ENCODE data around the gene KRT31. TPM values are rescaled to one million over a fixed set of nuclear protein-coding genes. Genes with fewer than 3 reads are reported as not detected.
"Not testable (repeated sequence)": the region's sequence is repeated elsewhere in the genome, so short reads cannot be mapped to it uniquely, and the experiment has no call there.

The KRT31 gene
- total RNA-seq, 1 donor from 2014 or later = not detected

GRCh38 chr17:41413353-41413957 is 16.0 kb upstream of the KRT31 start:
- no peaks in the 10 kb centered on the region for H3K9me3 Mint-ChIP-seq
- no peak for DNase-seq

GRCh38 chr17:41411072-41411840 is 13.8 kb upstream of the KRT31 start:
- no peak overlapping the region for H3K27ac Mint-ChIP-seq
- H3K4me1 Mint-ChIP-seq = peaks cover 6% of the 10 kb centered on the region
- peaks cover 3% of the 10 kb centered on the region for H3K27me3 Mint-ChIP-seq
- intact Hi-C loops (cut with micrococcal nuclease) = no loop called here
- H3K36me3 Mint-ChIP-seq (ENCODE audit: low read depth) = no peaks in the 10 kb centered on the region
- no peak for DNase-seq
- no peak overlapping the region for H3K4me3 Mint-ChIP-seq
- no peaks in the 10 kb centered on the region for H3K9me3 Mint-ChIP-seq

More at GRCh38 chr17:41413353-41413957, 16.0 kb upstream of the KRT31 start:
- Mint-ChIP-seq H3K4me1 (peaks cover 6% of the 10 kb centered on the region), H3K27ac (no peak overlapping the region), H3K4me3 (no peak overlapping the region), H3K36me3 (ENCODE audit: low read depth) (no peaks in the 10 kb centered on the region), H3K27me3 (peaks cover 3% of the 10 kb centered on the region)
- intact Hi-C loops (cut with micrococcal nuclease) = no loop called here

GRCh38 chr17:41407226-41407625 is 9.8 kb upstream of the KRT31 start:
- H3K27ac Mint-ChIP-seq = no peak overlapping the region
- H3K4me1 Mint-ChIP-seq = peaks cover 28% of the 10 kb centered on the region
- DNase-seq = no peak
- intact Hi-C loops (cut with micrococcal nuclease) = no loop called here
- H3K4me3 Mint-ChIP-seq = no peak overlapping the region
- no peaks in the 10 kb centered on the region for H3K9me3 Mint-ChIP-seq
- H3K36me3 Mint-ChIP-seq (ENCODE audit: low read depth) = no peaks in the 10 kb centered on the region
- H3K27me3 Mint-ChIP-seq = no peaks in the 10 kb centered on the region

GRCh38 chr17:41406205-41406604 is 8.8 kb upstream of the KRT31 start:
- H3K27ac Mint-ChIP-seq = no peak overlapping the region
- H3K9me3 Mint-ChIP-seq = no peaks in the 10 kb centered on the region
- no peaks in the 10 kb centered on the region for H3K27me3 Mint-ChIP-seq
- intact Hi-C loops (cut with micrococcal nuclease) = no loop called here
- H3K36me3 Mint-ChIP-seq (ENCODE audit: low read depth) = no peaks in the 10 kb centered on the region
- H3K4me1 Mint-ChIP-seq = peaks cover 29% of the 10 kb centered on the region
- no peak overlapping the region for H3K4me3 Mint-ChIP-seq
- no peak for DNase-seq

GRCh38 chr17:41404024-41404671 is 6.7 kb upstream of the KRT31 start:
- H3K27me3 Mint-ChIP-seq = no peaks in the 10 kb centered on the region
- H3K9me3 Mint-ChIP-seq = no peaks in the 10 kb centered on the region
- DNase-seq = peak; percentile 72
- H3K4me1 Mint-ChIP-seq = peaks cover 26% of the 10 kb centered on the region
- peak overlapping the region; percentile 59 for H3K4me3 Mint-ChIP-seq
- intact Hi-C loops (cut with micrococcal nuclease) = loop anchor here (5.0 kb wide), 2 partner anchors 143 to 263 kb away; no protein-coding TSS in a partner anchor
- no peaks in the 10 kb centered on the region for H3K36me3 Mint-ChIP-seq (ENCODE audit: low read depth)
- peak overlapping the region; percentile 84 for H3K27ac Mint-ChIP-seq

GRCh38 chr17:41403404-41404023 is 6.1 kb upstream of the KRT31 start:
- Mint-ChIP-seq H3K27ac (peak overlapping the region; percentile 84), H3K36me3 (ENCODE audit: low read depth) (no peaks in the 10 kb centered on the region), H3K27me3 (no peaks in the 10 kb centered on the region), H3K4me1 (peaks cover 23% of the 10 kb centered on the region), H3K9me3 (no peaks in the 10 kb centered on the region), H3K4me3 (peak overlapping the region; percentile 59)
- intact Hi-C loops (cut with micrococcal nuclease) = loop anchor here (1.0 to 5.0 kb wide), 3 partner anchors 62 to 264 kb away; no protein-coding TSS in a partner anchor
- no peak for DNase-seq

- Mint-ChIP-seq H3K9me3 (no peaks in the 10 kb centered on the region), H3K4me1 (peaks cover 23% of the 10 kb centered on the region), H3K4me3 (peak overlapping the region; percentile 29), H3K27ac (peak overlapping the region; percentile 64), H3K27me3 (peaks cover 2% of the 10 kb centered on the region), H3K36me3 (ENCODE audit: low read depth) (no peaks in the 10 kb centered on the region)
- intact Hi-C loops (cut with micrococcal nuclease) = loop anchor here (5.0 kb wide), 2 partner anchors 145 to 265 kb away; no protein-coding TSS in a partner anchor
- no peak for DNase-seq
These were observed 4.8 kb upstream of the KRT31 start for GRCh38 chr17:41402161-41402560.

- Mint-ChIP-seq H3K27ac (no peak overlapping the region), H3K4me3 (no peak overlapping the region), H3K27me3 (peaks cover 4% of the 10 kb centered on the region), H3K9me3 (no peaks in the 10 kb centered on the region), H3K36me3 (ENCODE audit: low read depth) (no peaks in the 10 kb centered on the region), H3K4me1 (no peaks in the 10 kb centered on the region)
- intact Hi-C loops (cut with micrococcal nuclease) = no loop called here
- DNase-seq = no peak
These were observed 1.1 kb downstream of the KRT31 start for GRCh38 chr17:41396340-41396739.

GRCh38 chr17:41395611-41396010 is 1.8 kb downstream of the KRT31 start:
- no peaks in the 10 kb centered on the region for H3K4me1 Mint-ChIP-seq
- H3K4me3 Mint-ChIP-seq = no peak overlapping the region
- intact Hi-C loops (cut with micrococcal nuclease) = no loop called here
- H3K9me3 Mint-ChIP-seq = no peaks in the 10 kb centered on the region
- H3K27ac Mint-ChIP-seq = no peak overlapping the region
- H3K27me3 Mint-ChIP-seq = peaks cover 8% of the 10 kb centered on the region
- no peaks in the 10 kb centered on the region for H3K36me3 Mint-ChIP-seq (ENCODE audit: low read depth)
- no peak for DNase-seq

- H3K27ac Mint-ChIP-seq; intact Hi-C loops (cut with micrococcal nuclease); H3K4me1 Mint-ChIP-seq; H3K36me3 Mint-ChIP-seq (ENCODE audit: low read depth); H3K4me3 Mint-ChIP-seq; DNase-seq; H3K9me3 Mint-ChIP-seq: not testable (repeated sequence)
- H3K27me3 Mint-ChIP-seq = peaks cover 10% of the 10 kb centered on the region
These were observed 2.4 kb downstream of the KRT31 start for GRCh38 chr17:41395044-41395443.

GRCh38 chr17:41394254-41394996 is 3.0 kb downstream of the KRT31 start:
- Mint-ChIP-seq H3K9me3 (no peaks in the 10 kb centered on the region), H3K4me3 (no peak overlapping the region), H3K27ac (no peak overlapping the region), H3K4me1 (no peaks in the 10 kb centered on the region), H3K27me3 (peaks cover 10% of the 10 kb centered on the region), H3K36me3 (ENCODE audit: low read depth) (no peaks in the 10 kb centered on the region)
- intact Hi-C loops (cut with micrococcal nuclease) = no loop called here
- DNase-seq = no peak

- Mint-ChIP-seq H3K9me3 (no peaks in the 10 kb centered on the region), H3K27me3 (peaks cover 10% of the 10 kb centered on the region), H3K4me1 (no peaks in the 10 kb centered on the region), H3K36me3 (ENCODE audit: low read depth) (no peaks in the 10 kb centered on the region), H3K27ac (no peak overlapping the region), H3K4me3 (no peak overlapping the region)
- no peak for DNase-seq
- intact Hi-C loops (cut with micrococcal nuclease) = no loop called here
These were observed 3.6 kb downstream of the KRT31 start for GRCh38 chr17:41393826-41394225.

GRCh38 chr17:41393294-41393693 is 4.1 kb downstream of the KRT31 start:
- Mint-ChIP-seq H3K27me3 (peaks cover 10% of the 10 kb centered on the region), H3K4me1 (no peaks in the 10 kb centered on the region), H3K9me3 (peaks cover 4% of the 10 kb centered on the region), H3K4me3 (no peak overlapping the region), H3K27ac (no peak overlapping the region), H3K36me3 (ENCODE audit: low read depth) (no peaks in the 10 kb centered on the region)
- DNase-seq = no peak
- intact Hi-C loops (cut with micrococcal nuclease) = no loop called here
